ENCODE results near the gene BEND4.
"Not testable (repeated sequence)": the region's sequence is repeated elsewhere in the genome, so short reads cannot be mapped to it uniquely, and the experiment has no call there.

Gene BEND4

DNA sequence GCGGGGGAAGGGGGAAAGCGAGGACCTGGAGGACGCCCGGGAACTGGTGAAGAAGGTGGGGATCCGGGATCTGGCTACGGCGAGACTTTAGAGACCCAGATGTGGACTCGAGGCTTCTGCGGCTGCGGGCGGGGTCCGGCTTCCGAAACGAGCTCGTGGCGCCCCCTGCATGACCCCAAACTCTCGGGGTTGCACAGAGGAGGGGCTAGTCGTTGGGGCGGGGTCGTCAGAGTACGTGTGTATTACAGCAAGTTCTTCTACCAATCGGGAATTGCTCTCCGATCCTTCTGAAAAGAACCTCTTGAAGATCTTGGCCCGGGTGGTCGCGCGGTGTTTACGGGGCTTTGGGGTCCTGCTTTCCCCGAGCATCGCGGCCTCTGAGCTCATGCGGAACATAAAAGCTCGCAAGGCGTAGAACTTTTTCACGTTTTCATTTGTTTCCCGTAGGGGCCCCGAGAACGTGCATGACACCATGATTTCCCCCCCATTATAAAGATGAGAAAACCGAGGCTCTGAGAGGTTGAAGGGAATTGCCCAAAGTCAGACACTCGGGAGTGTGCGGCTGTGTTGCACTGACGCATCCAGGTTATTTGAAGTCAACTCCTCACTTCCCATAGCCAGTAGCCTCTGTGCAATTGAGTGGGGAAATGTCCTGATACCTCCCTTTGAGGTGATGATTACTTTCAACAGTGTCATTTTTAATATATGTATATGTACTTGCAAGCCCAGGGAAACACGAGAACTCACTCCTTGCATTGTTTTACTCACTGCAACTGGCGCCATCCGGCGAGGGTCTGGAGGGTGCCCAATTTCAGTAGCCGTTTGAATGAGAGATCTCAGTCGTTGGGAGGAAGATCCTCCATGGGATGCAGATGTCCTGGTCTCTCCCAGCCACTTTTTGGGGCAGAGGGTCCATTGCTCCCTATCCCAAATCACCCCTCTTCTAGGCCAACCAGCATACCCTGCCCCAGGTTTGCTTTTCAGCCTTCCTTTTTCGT lies at the start of gene BEND4:
Gene BEND4, minus strand, starts transcription at position 149 of the 998 bp plus-strand sequence. CDS start 512 bp downstream, outside the sequence.
- DNase-seq, result no peak

DNA sequence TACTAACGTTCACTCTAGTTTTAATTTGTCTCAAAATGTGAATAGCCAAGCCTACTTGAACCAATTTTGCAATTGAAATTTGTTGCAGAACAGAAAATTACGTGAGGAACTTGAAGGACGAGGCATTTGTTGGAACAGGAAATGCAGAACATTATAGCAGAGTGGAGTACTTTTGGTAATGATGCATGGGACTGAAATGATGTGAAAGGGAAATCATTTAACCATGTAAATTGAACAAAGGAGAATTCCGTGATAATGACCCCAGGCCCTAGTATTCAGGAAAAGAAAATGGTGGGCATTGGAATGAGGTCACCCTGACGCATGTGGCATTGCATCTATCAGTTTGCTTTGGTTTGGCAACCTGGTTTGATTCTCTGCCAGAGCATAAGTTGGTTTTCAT lies 44.9 kb upstream of the BEND4 start:
- DNase-seq, result no peak

DNA sequence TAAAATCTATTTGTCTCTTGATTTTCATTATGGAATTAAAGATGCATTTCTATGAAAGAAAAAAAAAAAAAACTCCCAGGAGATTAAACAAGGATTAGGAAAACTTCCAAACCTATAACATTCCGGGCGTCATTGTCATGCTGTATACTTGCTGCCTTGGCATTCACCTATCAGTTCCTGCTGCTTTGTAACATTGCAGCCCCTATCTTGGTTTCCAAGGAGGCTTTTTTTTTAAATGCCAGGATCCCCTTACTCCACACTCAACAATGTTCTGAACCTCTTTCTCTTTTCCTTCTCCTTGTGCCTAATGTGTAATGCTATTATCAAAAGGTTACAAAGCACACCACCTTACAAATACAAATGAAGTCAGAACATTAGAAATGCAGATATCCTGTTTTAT lies 20.5 kb upstream of the BEND4 start:
- DNase-seq, result no peak

DNA sequence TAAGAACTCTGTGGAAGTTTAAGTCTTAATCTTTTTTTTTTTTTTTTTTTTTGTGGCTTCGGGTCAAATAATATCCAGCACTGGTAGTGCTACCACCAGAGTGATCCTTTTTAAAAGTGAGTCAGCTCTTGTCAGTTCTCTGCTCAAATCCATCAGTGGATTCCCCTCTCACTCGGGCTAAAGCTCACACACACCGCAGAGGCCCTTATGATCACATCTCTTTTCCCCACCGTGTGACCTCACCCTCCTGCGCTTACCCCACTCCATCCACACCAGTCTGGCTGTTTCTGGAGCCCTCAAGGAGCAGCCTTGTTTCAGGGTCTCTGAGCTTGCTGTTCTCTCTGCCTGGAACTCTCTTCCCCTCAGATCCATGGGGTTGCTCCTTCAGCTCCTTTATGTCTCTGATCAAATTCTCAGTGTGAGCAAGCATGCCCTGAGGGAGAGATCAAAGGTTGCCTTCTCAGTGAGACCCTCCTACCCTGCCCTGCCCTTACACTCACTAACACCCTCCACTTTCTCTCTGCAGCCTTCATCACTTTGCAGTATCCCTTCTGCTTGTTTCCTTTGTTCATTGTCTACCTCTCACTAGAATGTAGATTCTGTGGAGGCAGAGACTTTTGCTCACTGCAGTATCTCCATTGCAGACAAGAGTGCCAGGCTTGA lies 19.8 kb upstream of the BEND4 start:
- DNase-seq, result no peak

DNA sequence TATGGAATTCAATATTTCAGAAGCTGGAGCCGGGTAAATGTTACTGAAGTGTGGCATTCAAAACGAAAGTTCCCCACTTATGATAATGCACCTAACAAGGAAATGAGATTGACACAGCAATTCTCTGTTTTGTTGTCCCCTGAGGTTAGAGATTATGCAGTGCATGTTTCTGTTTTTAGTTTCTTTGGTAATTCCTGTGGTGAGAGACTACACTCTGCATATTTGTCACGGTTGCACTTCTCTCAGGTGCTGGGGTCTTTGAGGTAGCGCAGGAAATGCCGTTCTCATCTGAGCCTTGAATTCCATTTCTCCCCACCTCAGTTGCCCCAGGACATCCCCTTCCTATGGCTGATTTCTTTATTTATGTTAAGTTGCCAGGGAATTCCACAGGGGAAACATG lies 15.3 kb upstream of the BEND4 start:
- DNase-seq, result no peak

DNA sequence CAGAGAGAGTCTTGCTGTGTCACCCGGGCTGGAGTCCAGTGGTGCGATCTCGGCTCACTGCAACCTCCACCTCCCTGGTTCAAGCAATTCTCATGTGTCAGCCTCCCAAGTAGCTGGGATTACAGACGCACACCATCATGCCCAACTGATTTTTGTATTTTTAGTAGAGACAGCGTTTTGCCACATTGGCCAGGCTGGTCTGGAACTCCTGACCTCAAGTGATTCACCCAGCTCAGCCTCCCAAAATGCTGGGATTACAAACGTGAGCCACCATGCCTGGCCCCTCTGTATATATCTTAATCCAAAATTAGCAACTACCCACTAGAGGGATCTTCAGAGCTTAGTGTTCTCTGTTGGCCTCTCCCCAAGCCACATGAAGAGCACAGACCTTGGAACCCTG lies 13.7 kb upstream of the BEND4 start:
- not testable (repeated sequence) for DNase-seq

DNA sequence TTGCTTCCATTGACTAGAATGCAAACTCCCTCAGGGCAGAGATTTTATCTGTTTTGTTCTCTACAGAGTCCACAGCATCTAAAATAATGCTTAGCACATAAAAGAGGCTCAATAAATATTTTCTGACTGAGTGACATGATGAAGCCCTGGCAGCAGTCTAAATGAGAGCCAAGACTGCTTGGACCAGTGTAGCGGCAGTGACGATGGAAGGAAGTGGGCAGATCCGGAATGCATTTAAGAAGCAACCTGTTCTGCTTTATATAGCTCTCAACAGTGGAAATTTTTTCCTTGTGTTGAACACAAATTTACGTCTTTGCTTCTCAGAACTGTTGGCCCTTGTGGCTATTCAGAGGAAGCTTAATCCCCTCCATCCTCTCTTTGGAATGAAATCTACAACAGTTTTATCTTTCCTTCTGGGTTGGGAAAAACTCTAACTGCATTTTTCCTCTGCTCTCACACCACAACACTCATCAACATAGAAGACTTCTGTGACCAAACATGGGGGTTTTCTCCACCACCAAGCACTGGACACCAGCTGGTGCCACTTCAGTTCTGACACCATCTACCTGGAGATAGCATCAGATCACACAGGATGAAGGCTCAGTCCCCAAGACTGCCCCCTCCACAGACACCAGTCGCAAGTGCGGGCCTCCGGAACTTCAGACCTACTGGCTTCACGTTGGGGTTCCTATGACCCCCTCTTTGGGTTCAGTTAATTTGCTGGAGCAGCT lies 7.0 kb upstream of the BEND4 start:
- no peak for DNase-seq

DNA sequence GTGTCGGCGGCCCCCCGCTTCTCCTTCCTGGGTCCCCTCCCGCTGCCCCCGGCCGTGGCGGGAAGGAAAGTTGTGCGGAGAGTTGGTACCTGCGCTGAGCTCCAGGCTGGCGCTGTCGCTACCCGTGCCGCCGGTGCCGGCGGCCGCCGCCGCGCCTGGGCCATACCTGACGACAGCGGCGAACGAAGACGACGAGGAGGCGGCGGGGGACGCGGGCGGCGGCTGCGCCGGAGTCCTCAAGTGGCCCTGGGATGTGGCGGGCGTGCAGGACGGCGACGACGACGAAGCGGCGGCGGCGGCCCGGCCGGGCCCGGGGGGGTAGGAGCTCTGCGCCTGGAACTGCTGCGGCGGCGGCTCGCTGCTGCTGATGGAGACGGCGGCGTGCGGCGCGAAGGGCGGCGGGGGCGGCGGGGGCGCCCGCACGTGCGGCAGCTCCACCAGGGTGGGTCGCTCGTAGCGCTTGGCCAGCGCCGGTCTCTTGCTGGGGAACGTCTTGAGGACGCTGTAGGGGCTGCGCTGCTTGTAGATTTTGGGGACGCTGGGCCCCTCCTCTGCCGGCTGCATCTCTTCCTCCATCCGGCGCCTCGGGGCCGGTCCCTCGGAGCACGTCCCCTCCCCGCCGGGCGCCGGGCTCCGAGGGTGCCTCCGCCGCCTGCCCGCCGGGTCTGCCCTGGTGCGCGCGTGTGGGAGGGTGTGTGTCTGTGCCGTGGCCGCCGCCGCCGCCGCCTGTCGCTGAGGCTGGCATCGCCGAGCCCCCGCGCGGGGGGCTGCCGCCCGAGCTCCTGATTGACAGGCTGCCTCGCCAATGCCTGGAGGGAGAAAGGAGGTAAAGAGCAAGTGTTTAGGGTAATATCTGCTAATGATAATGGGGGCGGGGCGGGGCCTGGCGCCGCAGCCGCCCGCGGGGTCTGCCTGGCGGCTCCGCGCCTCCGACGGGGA lies 618 bp downstream of the BEND4 start:
- no peak for DNase-seq

DNA sequence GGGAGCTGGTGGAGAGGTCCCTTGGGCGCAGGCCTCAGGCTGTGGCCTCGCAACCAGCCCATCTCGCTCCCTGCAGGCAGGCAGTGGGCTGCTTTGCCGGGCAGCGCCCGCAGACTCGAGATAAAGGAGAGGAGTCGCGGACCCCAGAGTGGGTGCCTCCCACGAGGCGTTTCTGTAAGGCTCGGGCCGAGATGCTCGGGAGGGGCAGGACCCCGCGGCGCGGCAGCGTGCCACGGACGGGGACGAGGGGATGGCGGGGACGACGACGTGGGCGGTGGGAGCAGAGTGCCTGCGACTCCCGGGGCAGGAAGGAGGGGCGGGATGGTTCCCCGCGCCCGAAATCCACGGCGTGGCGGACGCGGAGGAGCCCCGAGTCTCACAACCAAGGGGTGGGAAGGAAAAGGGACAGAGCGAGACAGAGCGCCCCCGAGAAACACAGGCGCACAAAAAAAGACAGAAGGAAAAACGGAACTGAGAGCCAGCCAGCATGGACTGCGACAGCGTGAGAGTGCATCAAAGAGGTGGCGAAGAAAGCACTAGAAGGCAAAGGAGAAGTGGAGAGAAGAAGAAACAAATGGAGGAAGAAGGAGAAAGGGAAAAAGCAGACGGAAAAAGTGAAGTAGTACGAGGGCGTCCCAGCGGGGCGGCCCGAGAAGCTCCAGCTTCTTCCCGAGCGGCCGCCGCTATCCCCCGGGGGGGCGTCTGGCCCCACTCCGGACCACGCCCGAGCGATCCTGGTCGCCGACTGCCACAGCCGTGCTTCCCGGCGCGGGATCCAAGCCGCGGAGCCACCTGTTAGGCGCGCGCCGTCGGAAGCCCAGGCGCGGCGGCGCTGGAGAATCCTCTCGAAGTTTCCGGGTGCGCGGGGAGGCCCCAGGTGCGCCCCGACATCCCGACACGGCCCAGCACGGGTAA lies 1.5 kb downstream of the BEND4 start:
- DNase-seq, result no peak

DNA sequence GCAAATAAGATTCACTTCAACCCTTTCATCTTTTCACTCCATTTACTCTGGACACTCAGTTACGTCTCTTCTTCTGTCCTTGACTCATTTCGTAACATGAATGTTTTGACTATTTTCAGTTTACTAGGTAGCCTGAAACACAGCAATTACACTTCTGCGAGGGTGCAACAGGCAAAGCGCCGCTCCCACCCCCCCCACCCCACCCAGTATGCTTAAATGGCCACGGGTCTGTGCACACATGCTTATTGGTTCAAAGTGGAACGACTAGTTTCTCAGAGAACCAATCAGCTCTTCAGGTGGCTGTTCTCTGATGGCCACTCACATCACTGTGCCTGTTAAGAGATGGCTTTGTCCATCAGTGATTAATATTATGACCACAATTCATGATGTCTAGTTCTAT lies 3.5 kb downstream of the BEND4 start:
- DNase-seq, result no peak

DNA sequence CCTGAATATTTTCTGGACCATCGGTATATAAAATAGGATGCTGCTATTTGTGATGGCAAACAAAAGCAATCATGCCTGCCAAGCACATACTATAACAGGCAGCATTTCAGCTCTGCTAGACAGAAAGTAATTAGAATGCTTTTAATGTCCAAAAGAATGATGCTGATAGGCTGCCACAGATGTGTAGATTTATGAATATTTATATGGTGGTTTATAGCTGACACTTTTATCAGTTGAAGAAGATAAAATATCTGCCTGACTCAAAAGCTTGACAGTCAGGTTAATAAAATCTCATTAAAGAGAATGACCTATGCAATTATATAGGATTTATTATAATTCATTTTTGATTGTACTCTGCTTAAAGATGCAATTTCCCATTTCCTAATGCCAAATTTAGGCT lies 4.0 kb downstream of the BEND4 start:
- DNase-seq, result no peak

DNA sequence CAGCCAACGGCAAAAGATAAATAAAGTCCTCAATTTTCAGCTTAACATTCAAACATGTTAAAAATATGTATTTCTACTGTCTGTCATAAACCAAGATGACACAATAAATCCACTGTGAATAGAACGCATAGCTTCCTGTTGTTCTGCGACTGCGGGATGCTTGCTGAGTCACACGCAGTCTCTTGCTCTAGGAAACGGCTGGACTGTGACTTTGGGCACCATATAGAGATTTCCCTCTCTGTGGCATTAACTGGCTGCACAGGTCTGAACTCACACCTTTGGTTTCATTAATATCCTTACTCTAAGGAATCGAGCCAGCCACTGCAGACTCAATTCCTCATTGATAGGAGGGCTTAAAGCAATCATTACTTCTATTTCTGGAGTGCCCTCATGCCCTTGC lies 8.4 kb downstream of the BEND4 start:
- DNase-seq, result no peak

DNA sequence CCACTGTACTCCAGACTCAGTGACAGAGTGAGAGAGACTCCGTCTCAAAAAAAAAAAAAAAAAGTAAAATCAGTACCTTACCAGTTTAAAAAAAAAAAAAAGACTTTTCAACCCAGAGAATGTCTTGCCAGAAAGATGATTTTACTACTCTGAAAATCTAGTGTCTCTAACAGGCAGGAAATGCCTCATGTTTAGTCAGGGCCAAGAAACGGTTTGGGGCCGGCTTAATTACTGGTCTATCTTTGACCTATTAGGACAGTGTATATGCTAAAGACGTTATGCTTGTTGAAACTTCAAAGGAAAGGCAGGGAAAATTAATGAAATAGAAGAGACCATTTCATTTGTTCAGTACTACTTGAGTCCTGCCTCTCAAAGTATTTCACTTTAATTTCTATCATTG lies 9.9 kb downstream of the BEND4 start:
- DNase-seq, result no peak

DNA sequence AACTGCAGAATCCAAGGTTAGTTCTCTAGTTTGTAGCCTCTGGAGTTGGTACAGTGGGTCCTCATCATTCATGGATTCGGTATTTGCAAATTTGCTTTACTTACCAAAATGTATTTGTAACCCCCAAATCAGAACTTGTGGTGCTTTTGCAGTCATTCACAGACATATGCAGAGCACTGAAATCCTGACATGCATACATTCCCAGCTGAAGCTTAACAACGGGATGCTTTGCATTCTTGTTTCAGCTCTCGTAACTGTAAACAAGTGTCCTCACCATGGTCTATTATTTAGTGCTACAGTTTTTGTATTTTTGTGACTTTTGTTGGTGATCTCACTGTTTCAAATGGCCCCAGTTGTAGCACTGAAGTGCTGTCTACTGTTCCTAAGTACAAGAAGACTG lies 16.1 kb downstream of the BEND4 start:
- DNase-seq, result no peak

DNA sequence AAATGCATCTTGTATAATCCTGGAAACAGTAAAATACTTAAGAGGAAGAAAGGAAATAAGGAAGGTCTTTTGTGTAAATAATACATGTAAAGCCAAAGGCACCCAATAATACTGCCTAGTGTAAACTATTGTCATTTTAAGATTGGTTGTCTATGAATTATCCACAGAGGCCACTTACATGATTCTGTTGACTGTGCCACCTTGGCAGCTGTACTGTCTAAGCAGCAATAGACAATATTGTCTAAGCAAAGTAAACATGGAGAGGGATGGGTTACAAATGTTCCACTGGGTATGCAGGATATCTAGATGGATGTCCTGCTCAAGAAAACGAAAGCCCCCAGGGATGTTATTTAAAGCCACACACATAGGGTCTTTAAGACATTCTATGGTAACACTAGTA lies 19.4 kb downstream of the BEND4 start:
- no peak for DNase-seq

DNA sequence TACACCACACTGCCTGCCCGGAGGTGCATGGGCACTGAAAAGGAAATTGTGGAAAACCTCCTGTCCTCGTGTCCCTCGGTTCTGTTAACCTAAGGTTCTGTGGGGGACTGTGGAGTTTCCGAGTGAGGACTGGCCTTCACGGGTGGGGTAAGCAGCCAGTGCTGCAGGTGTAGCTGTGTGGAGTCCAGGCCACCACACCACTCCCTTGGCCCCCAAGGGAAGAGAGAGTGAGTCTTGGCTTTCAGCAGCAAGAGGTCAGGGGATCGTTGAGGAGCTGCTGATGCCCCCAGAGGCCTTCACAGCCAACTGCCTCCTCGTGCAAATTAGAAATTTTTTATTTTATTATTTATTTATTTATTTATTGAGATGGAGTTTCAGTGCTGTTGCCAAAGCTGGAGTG lies 20.4 kb downstream of the BEND4 start:
- no peak for DNase-seq

DNA sequence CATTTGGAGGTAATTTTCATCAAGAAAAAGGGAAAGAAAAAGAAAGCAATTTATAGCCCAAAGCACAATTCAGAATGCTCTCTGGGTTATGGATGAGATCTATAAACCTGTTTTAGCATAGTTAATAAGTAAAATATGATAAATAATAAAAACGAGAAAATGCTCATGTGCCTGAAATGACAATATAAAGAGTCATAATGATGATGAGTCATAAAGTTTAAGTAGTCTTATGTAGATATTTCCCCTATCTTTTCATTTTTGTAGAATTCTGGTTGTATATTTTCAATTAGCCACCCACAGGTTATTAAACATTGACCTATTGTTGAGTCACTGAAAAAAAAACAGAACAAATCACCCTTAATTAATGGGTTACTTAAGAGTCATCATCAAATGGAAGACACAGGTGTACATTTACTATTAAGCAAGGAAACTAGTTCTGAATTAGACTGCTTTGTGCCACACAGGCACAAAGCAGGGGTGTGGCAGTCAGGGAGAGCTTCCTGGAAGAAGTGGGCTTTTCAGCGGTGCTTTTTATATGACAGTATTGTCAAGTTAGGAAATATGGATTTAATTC lies 29.3 kb downstream of the BEND4 start:
- no peak for DNase-seq

DNA sequence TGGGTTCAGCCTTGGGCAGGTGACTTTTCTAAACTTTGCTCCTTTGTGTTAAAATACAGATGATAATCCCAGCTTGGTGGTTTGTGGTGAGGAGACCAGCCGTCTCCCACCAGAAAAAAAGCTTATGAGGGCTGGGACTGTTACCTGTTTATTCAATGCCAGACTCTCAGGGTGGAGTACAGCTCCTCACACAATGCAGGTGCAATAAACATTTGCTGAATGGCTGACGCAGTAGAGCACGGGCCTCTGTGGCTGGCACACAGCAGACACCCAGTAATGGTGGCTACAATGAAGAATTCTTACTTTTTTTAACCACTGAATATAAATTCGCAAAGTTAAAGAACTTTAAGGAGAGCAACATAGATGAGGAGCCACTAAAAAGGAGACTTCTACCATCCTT lies 30.2 kb downstream of the BEND4 start:
- no peak for DNase-seq

DNA sequence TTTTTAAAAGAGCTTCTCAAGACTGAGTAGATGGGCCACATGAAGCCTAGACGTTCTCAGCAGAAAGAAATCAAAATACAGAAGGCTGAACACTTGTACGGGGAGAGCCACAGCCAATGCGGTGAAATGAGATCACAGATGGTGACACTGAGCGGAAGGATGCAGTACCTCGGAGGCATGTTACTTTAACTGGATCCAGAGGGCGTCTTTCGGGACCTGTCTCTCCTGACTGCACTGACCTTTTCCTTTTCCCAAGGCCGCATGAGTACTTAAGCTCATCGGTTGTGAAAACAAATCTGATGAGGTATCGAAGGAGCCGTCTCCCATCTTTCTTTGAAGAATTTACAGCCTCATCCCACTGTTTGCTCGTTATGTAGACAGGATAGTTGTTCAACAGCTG lies 32.6 kb downstream of the BEND4 start:
- DNase-seq, result no peak

DNA sequence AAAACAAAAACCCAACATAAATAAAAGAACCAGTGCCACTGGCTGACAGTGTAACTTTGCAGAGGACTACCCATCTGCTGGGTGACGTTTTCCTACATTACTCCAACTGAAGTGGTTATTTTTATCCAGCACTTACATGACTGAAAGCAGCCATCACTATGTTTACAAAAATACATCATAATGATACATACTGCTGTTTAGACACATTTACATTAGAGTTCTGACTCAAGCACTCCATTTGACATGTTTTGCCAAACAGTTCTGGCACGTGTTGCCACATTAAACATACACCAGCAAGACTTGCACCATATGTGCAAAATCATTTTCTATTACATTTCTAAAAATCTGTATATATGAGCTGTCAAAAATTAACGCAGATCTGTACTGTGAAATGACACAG lies 39.6 kb downstream of the BEND4 start:
- DNase-seq, result no peak

DNA sequence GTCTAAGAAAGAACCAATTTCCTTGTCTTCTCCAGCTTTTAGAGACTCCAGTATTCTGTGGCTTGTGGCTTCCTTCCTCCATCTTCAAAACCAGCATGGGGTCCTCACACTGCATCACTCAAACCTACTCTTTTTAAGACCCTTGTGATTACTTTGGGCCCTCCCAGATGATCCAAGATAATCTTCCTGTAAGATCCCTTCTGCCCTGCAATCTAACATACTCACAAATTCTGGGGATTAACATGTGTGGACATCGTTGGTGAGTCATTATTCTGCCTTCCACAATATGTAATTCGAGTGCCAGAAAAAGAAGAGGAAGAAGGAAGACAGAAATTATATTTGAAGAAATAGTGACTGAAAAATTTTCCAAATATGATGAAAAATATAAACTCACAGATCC lies 47.9 kb downstream of the BEND4 start:
- no peak for DNase-seq
